ENCODE data around the gene SNTA1.

DNA sequence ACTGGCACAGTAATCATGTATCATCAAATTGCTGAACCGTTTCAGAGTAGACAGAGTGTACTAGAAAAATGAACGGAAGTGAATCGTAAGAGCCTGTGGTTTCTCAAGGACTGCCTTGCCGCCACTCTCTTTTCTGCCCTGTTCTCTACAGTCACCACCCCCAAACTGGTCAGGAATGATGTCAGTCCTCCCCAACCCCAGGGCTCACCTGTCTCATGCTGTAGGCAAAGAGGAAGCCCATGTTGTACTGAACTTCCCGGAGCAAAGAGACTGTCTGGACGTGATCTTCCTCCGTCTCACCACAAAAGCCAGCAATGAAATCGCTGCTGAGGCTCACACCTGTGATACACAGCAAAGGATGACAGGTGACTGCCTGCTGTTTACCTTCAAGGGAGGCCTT lies 73.3 kb downstream of the SNTA1 start:
- TF ChIP-seq CTCF (IDR thresholded peaks at IDR 0.05; ENCODE audit: insufficient read depth, low read length), result no peak
- no peak for TF ChIP-seq POLR2AphosphoS5 (IDR thresholded peaks at IDR 0.05; ENCODE audit: low read depth)
- TF ChIP-seq GABPA (IDR thresholded peaks at IDR 0.05; ENCODE audit: low read depth), result no peak
- TF ChIP-seq REST (IDR thresholded peaks at IDR 0.05; ENCODE audit: insufficient replicate concordance, low read depth), result no peak

All from HL-60 (cell line).